Measurements from ENCODE around the gene OR2A2. TPM values are rescaled to one million over a fixed set of nuclear protein-coding genes. Genes with fewer than 3 reads are reported as not detected.
A peak's percentile ranks its signal among the peaks of the same experiment; 100 is the strongest.
"Not testable (repeated sequence)": the region's sequence is repeated elsewhere in the genome, so short reads cannot be mapped to it uniquely, and the experiment has no call there.

Gene OR2A2, protein sequence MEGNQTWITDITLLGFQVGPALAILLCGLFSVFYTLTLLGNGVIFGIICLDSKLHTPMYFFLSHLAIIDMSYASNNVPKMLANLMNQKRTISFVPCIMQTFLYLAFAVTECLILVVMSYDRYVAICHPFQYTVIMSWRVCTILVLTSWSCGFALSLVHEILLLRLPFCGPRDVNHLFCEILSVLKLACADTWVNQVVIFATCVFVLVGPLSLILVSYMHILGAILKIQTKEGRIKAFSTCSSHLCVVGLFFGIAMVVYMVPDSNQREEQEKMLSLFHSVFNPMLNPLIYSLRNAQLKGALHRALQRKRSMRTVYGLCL
- not detected in 2 replicates for total RNA-seq (2014; rRNA removed; shearing (Covaris generic))

DNA sequence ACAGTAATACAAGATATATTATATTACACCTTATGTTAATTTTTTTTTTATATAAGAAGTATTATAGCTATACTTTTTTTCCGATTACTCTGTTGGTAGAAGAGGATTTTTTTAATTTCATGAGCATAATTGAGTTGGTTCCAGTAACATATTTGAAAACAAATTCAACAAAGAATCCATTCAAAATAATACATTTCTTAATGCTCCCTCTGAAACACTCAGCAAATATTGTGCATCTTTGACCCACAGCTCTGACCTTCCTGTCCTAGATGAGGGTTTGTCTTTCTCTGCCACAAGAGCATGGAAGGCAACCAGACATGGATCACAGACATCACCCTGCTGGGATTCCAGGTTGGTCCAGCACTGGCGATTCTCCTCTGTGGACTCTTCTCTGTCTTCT lies at the start of gene OR2A2:
OR2A2 (plus strand) TSS at position 301 of the 400 bp plus-strand sequence; CDS start at position 301, 0 bp downstream.
- DNase-seq (ENCODE audit: low read depth): no peak

DNA sequence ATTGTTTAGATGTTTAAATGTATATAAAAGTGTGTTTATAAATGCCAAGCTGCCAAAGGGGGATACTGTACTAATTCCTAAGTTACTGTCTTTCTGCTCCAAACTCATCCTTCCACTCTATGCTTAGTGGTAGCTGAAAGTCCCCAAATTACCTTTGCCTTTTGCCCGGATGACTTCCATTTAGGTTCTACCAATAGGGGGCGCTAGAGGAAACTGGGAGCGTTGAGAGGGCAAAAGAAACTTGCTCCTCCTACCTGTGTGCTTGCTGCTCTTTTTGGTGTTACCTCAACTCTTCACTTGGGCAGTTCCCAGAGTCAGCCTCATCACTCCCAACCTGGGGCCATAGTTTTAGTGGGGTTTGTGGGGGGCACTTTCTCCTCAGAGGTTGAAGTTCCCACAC lies 45.7 kb upstream of the OR2A2 start:
- DNase-seq (ENCODE audit: low read depth): no peak

DNA sequence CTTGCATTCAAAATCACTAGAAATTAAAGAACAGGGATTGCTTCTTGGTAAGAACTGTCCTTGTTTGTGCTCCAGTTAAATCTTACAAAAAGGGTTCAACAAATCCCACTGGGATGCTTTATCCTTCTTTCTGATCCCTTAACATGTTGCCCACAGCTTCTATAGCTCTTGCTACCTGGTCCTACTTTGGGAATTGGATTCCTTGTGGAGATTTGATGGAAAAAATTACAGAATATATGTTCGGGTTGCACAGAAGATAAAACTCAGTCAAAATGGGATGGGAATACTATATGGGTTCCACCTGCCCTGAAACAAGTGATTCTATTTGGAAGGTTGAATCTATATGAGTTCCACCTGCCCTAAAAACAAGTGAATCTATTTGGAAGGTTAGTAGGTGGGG lies 39.9 kb upstream of the OR2A2 start, which contains the start of gene OR2A25:
OR2A25 (plus strand) TSS at position 301 of the 400 bp plus-strand sequence. CDS start 4,409 bp downstream, outside the sequence.
- no peak for DNase-seq (ENCODE audit: low read depth)

DNA sequence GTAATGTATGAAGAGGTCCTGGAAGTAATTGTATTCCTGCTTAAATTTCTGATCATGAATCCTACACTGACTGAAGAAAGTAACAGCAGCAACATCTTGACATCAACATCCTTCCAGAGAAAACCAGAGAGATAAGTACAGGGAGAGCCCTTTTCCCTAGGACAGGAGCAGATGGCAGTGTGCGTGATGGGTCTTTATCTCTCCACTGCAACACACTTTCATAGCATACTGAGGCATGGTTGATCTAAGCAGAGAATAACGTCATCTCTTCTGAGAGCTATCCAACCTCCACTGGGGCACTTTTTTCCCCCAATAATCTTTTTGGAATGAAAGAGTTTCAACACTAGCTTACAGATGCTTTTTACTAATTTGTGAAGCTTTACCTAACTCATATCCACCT lies 39.4 kb upstream of the OR2A2 start:
- no peak for DNase-seq (ENCODE audit: low read depth)

DNA sequence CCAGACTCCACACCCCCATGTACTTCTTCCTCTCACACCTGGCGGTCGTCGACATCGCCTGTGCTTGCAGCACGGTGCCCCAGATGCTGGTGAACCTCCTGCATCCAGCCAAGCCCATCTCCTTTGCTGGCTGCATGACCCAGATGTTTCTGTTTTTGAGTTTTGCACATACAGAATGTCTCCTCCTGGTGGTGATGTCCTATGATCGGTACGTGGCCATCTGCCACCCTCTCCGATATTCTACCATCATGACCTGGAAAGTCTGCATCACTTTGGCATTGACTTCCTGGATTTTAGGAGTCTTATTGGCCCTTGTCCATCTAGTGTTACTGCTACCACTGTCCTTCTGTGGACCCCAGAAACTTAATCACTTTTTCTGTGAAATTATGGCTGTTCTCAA lies 35.0 kb upstream of the OR2A2 start:
- no peak for DNase-seq (ENCODE audit: low read depth)

DNA sequence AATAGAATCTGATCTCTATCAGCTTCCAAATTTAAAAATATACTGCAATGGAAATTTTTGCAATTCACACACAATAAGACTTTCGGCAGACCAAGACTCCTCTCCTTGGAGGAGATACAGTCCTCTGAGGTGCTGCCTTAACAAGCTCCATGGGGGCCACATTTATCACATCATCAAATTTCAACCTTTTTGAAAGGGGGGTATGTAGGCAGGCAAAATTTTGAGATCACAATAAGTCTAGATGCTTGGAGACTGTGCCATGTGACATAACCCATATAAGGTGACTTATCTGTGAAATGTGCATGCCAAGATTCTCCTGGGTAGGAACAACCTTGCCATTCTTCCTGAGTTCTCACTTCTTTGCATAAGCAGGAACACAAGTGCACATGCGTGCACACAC lies 23.4 kb upstream of the OR2A2 start, which contains the start of gene OR2A12:
OR2A12 (plus strand) TSS at position 301 of the 400 bp plus-strand sequence. CDS start 8,830 bp downstream, outside the sequence.
- no peak for DNase-seq (ENCODE audit: low read depth)

DNA sequence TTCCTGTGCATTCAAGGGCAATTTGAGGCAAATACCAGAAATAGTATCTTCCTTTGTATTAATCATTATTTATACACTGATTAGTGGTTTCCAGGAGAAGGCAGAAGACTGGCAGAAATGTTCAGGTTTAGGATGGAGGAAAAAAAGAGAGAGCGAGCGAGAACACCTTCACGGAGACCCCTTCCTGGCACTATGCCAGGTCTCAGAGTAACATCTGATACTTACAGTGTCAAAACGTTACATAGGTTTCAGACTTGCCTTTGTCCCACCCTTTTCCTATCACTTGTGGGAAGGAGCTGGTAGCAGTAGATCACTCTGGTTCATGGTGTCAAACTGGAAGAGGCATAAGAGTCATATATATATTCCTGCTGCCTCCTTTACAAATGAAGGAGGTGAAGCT lies 22.7 kb upstream of the OR2A2 start:
- DNase-seq (ENCODE audit: low read depth): no peak

DNA sequence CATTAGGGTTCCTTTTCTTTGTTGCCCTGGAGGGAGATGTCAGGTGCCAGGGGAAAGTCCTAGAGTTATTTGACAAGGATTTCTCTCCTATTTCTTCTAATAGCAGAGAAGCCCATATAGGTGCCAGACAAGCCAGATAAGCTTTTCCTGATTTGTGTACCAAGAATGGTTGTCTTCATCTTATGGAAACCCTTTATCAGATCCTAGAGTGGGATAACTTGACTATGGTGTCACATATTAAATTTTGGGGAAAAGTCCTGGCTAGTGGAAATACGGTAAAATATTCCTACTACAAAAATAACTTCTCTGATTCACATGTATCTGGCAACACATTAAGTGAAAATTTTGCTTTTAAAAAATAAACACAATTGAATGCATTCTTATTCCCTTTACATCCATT lies 22.2 kb upstream of the OR2A2 start:
- DNase-seq (ENCODE audit: low read depth): no peak

DNA sequence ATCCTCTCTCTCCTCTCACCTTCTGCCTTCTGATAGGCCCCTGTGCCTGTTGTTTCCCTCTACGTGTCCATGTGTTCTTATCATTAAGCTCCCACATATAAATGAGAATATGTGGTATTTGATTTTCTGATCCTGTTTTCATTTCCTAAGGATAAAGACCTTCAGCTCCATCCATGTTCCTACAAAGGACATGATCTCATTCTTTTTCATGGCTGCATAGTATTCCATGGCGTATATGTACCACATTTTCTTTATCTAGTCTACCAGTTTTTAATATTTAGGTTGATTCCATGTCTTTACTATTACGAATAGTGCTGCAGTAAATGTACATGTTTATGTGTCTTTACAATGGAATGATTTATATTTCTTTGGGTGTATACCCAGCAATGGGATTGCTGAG lies 18.7 kb upstream of the OR2A2 start:
- DNase-seq (ENCODE audit: low read depth): no peak

DNA sequence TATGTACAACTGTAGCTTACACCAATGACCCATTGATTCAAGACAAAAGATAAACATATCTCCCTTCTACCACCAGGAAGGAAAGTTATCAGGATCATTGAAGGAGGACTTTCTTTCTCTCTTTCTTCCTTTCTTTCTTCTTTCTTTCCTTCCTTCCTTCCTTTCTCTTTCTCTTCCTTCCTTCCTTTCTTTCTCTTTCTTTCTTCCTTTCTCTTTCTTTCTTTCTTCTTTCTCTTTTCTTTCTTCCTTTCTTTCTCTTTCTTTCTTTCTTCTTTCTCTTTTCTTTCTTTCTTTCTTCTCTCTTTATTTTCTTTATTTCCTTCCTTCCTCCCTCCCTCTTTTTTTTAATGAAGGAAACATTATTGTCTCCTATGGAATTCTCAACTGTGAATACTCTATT lies 10.6 kb upstream of the OR2A2 start:
- DNase-seq (ENCODE audit: low read depth): no peak

DNA sequence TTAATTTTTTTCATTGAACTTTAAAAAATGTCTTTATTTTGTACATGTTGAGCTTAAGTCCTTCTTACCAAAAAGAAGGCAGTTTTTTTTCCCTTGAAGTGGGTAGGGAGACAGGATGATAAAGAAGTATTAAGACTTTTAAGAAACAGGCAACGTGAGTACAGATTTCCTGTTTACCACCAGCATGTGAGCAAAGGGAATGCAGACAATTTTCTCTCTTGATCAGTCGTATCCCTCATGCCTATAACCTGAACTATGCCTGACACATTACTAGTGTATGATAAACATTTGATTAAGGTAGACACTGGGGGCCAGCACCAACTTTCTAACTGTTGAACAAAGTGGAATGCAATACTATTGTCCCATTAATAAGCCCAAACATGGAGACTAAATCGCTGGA lies 8.8 kb upstream of the OR2A2 start:
- no peak for DNase-seq (ENCODE audit: low read depth)

DNA sequence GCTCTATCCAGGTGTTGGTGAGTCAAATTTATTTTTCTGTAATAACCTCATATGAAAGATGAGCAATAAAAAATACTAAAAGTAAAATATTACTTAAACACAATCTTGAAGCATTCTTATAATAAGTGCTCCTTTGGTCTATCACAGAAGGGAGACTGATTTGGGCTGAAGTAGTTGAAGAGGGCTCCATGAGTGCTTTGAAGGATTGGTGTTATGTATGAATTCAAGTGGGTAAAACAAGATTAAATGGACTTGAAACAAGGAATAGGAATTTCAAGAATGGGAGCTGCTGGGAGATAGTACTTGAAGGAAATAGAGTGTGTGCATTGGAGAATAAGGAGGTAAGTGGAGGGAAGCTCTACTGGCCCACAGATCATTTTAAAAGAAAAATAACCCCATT lies 7.3 kb upstream of the OR2A2 start:
- no peak for DNase-seq (ENCODE audit: low read depth)

DNA sequence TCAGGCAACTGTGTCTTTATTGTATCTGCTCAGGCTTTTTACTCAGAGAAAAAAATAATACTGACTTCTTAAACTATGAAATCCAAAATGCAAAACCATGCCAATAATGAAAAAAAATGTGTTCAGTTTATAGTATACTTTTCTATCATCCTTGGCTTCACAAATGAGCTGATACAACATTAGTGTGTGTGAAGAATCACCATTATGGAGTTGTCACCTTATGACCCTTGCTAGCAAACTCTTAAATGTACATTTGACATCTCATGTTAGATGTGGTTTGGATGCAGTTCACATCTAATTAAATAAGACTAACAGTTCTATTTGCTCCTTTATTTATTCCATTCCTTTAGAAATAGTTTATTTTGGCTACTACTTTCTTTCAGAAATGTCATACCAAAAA lies 4.2 kb upstream of the OR2A2 start:
- no peak for DNase-seq (ENCODE audit: low read depth)

DNA sequence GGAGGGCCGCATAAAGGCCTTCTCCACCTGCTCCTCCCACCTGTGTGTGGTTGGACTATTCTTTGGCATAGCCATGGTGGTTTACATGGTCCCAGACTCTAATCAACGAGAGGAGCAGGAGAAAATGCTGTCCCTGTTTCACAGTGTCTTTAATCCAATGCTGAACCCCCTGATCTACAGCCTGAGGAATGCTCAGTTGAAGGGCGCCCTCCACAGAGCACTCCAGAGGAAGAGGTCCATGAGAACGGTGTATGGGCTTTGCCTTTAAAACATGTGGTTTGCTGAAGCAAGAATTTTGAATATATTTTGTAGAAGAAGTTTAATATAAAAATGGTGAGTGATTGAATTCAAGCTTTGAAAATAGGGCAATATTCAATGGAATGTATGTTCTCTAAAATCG lies 889 bp downstream of the OR2A2 start:
- no peak for DNase-seq (ENCODE audit: low read depth)

DNA sequence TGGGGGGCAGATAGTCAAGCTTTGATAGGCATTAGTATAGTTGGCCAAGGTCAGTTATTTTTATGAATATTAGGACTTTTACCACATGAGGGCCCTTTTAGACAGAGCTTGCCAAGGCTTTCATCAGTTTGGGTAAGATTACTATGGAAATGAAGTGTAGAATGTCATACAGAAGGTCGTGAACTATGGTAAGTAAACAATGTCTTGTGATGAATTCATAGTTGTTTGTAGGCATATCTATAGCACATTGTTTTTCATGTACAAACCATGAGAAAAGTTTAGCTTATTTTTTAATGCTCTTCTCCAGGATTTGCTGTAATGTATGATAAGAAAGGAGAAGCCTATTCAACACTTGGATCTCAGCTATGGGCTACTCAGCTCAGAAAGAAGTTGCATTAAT lies 4.3 kb downstream of the OR2A2 start:
- DNase-seq (ENCODE audit: low read depth): no peak

DNA sequence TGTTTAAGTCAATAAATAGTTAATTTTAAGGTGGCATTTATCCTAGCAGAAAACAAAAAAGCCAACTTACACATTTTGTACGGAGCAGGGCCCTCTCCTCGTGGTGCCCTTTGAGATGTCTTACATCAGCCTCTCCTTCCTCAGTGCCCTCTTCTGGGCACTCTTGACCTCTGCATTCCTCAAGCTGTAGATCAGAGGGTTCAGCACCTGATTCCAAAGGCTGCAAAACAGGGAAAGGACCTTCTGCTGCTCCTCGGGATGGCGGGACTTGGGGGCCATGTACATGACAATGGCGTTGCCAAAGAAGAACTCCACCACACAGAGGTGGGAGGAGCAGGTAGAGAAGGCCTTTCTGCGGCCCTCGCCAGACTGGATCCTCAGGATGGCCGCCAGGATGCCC lies 9.0 kb downstream of the OR2A2 start:
- peak; percentile 3 for DNase-seq (ENCODE audit: low read depth)

DNA sequence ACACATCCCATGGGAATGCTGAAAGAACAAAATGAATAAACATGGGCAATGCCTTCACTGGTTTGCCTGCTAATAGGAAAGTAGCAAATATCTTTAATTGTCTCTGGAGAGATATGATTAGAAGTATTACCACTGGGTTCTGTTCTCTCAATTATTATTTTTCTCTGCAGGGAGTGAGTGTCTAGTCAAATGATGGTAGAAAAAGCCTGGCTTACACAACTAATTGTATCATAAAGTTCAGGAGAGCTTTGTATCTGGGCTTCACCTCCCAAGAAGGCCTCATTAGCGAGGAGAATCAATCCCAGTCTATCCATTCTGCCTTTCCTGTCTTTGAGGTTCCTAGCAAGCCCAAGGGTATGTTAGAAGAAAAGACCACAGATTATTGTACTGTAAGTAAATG lies 13.5 kb downstream of the OR2A2 start, which contains the start of gene OR2A14:
OR2A14 (plus strand) TSS at position 301 of the 400 bp plus-strand sequence. CDS start 5,937 bp downstream, outside the sequence.
- no peak for DNase-seq (ENCODE audit: low read depth)

DNA sequence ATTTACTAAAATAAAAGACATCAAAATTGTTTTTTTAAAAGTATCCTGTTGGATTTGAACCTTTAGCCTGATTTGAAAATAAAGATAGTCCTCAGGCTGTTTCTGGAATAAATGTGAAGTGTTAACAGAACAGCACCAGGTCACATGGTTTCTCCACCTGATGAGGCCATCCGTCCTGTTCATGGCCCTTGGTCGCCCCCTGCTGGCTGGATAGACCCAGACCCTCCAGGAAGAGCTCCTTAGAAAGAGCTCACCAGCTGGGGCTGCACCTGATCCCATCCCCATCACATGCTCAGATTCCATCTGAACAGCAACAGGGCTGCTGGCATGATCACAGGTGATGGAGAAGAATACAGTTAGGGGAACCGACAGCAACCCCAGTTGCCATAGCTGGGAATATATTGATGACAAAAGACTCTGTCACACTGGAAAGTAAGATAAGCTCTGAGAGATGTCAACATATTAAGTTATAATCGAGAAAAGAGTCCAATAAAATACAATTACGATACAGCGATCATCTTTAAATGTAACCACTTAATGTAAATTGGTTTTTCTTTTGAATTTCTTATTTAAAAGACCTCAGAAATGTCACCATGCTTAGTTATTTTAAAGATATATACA lies 18.4 kb downstream of the OR2A2 start:
- DNase-seq (ENCODE audit: low read depth): peak; percentile 70

DNA sequence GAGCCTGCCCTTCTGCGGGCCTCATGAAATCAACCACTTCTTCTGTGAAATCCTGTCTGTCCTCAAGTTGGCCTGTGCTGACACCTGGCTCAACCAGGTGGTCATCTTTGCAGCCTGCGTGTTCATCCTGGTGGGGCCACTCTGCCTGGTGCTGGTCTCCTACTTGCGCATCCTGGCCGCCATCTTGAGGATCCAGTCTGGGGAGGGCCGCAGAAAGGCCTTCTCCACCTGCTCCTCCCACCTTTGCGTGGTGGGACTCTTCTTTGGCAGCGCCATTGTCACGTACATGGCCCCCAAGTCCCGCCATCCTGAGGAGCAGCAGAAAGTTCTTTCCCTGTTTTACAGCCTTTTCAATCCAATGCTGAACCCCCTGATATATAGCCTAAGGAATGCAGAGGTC lies 20.2 kb downstream of the OR2A2 start:
- not testable (repeated sequence) for DNase-seq (ENCODE audit: low read depth)

DNA sequence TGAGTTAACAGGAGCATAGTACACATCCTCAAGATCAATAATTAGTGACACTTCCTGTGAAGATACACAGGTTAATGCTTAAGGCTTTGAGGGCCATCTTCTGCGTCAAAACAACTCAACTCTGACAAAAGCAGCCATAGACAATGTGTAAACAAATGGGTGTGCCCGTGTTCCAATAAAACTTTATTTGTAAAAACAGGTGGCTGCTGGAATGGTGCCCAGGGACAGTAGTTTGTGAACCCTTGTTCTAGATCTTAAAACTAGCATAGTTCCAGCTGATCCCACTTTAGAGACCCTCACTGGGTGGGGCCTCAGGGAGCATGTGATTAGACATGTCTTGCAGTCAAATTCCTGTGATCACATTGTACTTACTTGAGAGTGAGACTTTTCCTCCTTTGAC lies 21.3 kb downstream of the OR2A2 start:
- no peak for DNase-seq (ENCODE audit: low read depth)

DNA sequence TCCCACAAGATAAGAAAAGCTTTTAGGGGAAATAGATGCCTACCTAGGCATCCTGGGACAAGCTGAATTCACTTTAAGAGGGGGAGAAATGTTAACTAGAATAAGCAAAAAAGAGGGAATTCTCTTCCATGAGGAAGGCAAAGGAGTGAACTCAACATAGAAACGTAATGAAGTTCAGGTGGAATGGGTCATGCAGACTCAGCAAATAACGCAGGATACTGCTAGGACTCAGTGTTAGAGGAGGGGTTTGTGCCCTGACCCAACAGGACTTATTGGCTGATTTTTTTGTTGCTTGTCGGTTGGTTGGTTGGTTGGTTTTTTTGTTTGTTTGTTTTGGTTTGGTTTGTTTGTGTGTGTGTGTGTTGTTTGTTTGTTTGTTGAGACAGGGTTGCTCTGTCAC lies 22.9 kb downstream of the OR2A2 start:
- no peak for DNase-seq (ENCODE audit: low read depth)

DNA sequence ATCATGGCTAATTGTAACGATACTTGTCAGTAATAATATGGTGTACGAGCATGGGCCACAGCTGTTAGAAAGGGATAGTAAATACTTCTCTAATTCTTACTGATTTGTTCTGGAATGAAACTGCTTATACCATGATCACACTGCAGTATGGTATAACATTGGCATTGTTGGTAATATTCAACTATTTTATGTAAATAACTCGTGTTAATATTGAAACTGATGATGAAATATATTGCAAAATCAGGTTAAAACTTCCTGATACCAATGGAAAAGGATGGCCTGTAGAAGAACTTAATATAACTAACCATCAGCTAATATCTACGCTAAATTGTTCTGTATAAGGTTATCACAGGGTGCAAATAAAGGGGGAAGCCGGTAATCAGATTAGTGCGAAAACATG lies 23.9 kb downstream of the OR2A2 start:
- DNase-seq (ENCODE audit: low read depth): no peak

DNA sequence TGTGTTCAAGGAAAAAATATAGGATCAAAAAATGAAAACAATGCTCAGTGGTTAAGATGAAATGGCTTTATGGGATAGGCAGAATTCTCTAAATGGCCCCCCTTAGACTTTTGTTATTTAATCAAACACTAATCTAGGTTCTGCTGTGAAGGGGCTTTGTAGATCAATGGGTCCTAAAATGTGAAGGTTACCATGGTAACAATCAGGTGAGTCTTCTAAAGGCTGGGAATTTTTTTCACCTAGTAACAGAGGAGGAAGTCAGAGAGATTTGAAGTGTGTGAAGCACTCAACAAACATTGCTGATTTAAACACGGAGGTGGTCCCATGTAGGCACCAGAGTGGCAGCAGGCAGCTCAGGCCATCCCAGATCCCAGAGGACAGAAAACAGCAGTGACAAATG lies 24.7 kb downstream of the OR2A2 start:
- DNase-seq (ENCODE audit: low read depth): no peak
